Measurements from ENCODE around the gene CPNE7.

DNA sequence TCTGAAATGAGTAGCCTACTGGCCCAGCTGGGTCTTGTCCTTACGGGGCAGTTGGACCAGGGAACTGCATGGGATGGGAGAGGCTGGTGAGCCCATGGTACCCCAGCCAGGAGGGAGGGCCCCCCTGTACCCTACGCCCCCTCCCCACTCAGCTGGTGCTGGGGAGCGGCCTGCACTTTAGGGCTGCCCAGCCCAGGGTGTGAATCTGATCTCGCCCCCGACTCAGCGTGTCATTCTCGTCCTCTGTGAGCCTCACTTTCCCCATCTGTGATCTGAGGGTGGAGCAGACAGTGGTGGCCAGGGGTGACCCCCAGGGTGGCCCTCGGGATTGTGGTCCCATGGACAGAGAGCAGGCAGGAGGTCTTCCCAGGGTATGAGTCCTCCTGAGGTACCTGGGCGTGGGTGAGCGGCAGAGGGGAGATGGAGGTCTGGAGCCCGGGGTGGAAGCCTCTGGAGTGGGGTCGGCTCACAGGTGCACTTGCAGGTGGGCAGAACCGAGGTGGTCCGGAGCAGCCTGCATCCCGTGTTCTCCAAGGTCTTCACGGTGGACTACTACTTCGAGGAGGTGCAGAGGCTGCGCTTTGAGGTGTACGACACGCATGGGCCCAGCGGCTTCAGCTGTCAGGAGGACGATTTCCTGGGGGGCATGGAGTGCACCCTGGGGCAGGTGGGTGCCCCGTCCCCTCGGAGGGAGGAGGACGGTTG, 1.6 kb downstream of the CPNE7 start:
- TF ChIP-seq, protein P1, sequence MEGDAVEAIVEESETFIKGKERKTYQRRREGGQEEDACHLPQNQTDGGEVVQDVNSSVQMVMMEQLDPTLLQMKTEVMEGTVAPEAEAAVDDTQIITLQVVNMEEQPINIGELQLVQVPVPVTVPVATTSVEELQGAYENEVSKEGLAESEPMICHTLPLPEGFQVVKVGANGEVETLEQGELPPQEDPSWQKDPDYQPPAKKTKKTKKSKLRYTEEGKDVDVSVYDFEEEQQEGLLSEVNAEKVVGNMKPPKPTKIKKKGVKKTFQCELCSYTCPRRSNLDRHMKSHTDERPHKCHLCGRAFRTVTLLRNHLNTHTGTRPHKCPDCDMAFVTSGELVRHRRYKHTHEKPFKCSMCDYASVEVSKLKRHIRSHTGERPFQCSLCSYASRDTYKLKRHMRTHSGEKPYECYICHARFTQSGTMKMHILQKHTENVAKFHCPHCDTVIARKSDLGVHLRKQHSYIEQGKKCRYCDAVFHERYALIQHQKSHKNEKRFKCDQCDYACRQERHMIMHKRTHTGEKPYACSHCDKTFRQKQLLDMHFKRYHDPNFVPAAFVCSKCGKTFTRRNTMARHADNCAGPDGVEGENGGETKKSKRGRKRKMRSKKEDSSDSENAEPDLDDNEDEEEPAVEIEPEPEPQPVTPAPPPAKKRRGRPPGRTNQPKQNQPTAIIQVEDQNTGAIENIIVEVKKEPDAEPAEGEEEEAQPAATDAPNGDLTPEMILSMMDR (IDR thresholded peaks at IDR 0.05 in 2 of 3, conservative IDR thresholded peaks at IDR 0.05 in 1 of 3; ENCODE audit: insufficient read depth in 2 of 3, low read depth in 1 of 3, low read length in 3 of 3) = no peak
- TF ChIP-seq, protein P2, sequence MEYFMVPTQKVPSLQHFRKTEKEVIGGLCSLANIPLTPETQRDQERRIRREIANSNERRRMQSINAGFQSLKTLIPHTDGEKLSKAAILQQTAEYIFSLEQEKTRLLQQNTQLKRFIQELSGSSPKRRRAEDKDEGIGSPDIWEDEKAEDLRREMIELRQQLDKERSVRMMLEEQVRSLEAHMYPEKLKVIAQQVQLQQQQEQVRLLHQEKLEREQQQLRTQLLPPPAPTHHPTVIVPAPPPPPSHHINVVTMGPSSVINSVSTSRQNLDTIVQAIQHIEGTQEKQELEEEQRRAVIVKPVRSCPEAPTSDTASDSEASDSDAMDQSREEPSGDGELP (CRISPR knock-in tag; IDR thresholded peaks at IDR 0.05; ENCODE audit: borderline replicate concordance) = no peak; the same call in 1 of the 2 replicates

Data from K562 (cell line).